Karpas-422 (cell line): Measurements from ENCODE around the gene ADAD2. TPM values are rescaled to one million over a fixed set of nuclear protein-coding genes. Genes with fewer than 3 reads are reported as not detected.
A peak's percentile ranks its signal among the peaks of the same experiment; 100 is the strongest.
"Not testable (repeated sequence)": the region's sequence is repeated elsewhere in the genome, so short reads cannot be mapped to it uniquely, and the experiment has no call there.

ENCODE experiments used
- DNase-seq: peaks from one replicate; pipeline ENCODE4 v3.0.0-alpha.2; 2015
- H2AFZ ChIP-seq: fragments of 200-600 bp; sonication (generic); 2 replicates; pipeline ENCODE4 v1.6.1; 2014; ENCODE audit warnings: antibody characterized with exemption, low read length, mixed read lengths
- H3K27ac ChIP-seq: fragments of 200-600 bp; sonication (generic); 2 replicates; pipeline ENCODE4 v1.5.1; 2014; ENCODE audit warnings: mild to moderate bottlenecking, low read length, moderate library complexity
- H3K27me3 ChIP-seq: fragments of 200-600 bp; sonication (generic); 2 replicates; pipeline ENCODE4 v1.6.1; 2014; ENCODE audit warnings: low read length, mixed read lengths
- H3K36me3 ChIP-seq: fragments of 200-600 bp; sonication (generic); 2 replicates; pipeline ENCODE4 v1.6.1; 2014; ENCODE audit warnings: low read length, mixed read lengths; ENCODE audit not compliant: insufficient read depth
- H3K4me1 ChIP-seq: fragments of 200-600 bp; sonication (generic); 2 replicates; pipeline ENCODE4 v1.6.1; 2014; ENCODE audit warnings: mild to moderate bottlenecking, low read length, mixed read lengths
- H3K4me2 ChIP-seq: fragments of 200-600 bp; sonication (generic); 2 replicates; pipeline ENCODE4 v1.6.1; 2014; ENCODE audit warnings: low read length, low read depth, mild to moderate bottlenecking; ENCODE audit not compliant: poor library complexity, severe bottlenecking
- H3K4me3 ChIP-seq: fragments of 200-600 bp; sonication (generic); 2 replicates; pipeline ENCODE4 v1.5.1; 2014; ENCODE audit warnings: mild to moderate bottlenecking, antibody characterized with exemption, low read length, mixed read lengths
- H3K79me2 ChIP-seq: fragments of 200-600 bp; sonication (generic); 2 replicates; pipeline ENCODE4 v1.6.1; 2014; ENCODE audit warnings: mild to moderate bottlenecking, low read length, mixed read lengths
- H3K9ac ChIP-seq: fragments of 200-600 bp; sonication (generic); 2 replicates; pipeline ENCODE4 v1.6.0; 2014; ENCODE audit warnings: low read length
- H3K9me2 ChIP-seq: fragments of 200-600 bp; sonication (generic), shearing (Covaris generic); replicated peaks from 2 replicates; pipeline ENCODE4 v1.6.0; 2014; ENCODE audit warnings: mild to moderate bottlenecking, low read length, moderate library complexity; ENCODE audit not compliant: insufficient read depth
- H3K9me3 ChIP-seq: fragments of 300-700, 200-600 bp; sonication (generic); 2 replicates; pipeline ENCODE4 v1.6.1; 2014; ENCODE audit warnings: low read length, mixed read lengths
- H4K20me1 ChIP-seq: fragments of 200-600 bp; sonication (generic); 2 replicates; pipeline ENCODE4 v1.6.1; 2014; ENCODE audit warnings: mild to moderate bottlenecking, antibody characterized with exemption, low read length, low read depth; ENCODE audit not compliant: insufficient read depth
- total RNA-seq: library from RNA; depleted of rRNA; stranded (reverse); fragments of >200 nt; shearing (Covaris generic); gene quantifications from 2 replicates; pipeline ENCODE4 v1.2.3, GENCODE V29; 2014; ENCODE audit warnings: low replicate concordance

ADAD2 gene
- total RNA-seq, 1 experiment from 2014 or later: not detected

DNA sequence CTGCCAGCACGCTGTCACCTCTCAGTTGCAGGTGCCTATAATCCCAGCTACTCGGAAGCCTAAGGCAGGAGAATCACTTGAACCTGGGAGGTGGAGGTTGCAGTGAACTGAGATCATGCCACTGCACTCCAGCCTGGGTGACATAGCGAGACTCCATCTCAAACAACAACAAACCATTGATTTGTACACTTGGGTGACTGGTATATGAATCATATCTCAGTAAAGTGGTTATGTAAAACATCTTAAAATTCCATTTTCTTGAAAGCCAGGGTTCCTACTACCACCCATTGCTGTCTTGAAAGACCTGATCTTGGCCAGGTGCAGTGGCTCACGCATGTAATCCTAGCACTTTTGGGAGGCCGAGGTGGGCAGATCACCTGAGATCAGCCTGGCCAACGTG lies 14.2 kb downstream of the ADAD2 start:
- not testable (repeated sequence) for H3K27ac ChIP-seq, H4K20me1 ChIP-seq, H3K4me1 ChIP-seq, H3K27me3 ChIP-seq, H3K9me2 ChIP-seq, H3K79me2 ChIP-seq, H3K9me3 ChIP-seq, H3K36me3 ChIP-seq, DNase-seq, H2AFZ ChIP-seq, H3K4me3 ChIP-seq, H3K4me2 ChIP-seq, H3K9ac ChIP-seq

DNA sequence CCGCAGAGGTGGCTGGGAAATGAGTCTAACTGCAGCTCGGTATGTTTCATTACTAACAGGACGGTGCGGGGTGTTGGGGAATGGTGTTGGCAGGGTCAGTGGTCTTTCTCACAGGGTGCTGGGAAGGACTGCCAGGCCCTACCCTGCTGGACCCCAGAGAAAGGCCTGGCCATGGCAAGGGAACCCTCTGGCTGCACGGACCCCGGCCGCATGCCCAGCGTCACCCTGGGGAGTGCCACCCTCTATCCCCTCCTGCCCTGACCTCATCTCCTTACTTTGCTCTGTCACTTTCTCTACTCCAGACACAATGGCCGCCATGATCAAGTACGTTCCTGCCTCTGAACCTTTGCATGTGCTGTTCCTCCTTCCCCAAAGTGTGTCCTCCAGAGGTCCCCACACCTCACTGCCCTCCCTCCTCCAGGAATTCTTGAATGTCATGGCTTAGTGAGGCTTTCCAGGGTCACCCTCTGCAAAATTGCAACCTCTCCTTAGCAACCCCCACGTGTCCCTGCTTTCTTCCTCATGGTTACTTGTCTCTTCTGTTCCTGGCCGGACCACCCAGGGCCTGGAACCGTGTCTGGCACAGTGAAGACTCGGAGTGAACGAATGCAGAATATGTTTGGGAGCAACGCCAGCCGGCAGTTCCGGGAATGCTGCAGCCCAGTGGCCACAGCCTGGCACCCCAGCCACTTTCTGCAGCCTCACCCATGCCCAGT lies 15.2 kb downstream of the ADAD2 start:
- no peaks in the 10 kb centered on the region for H3K27me3 ChIP-seq
- no peaks in the 10 kb centered on the region for H3K79me2 ChIP-seq
- H3K27ac ChIP-seq: no peak overlapping the region
- H3K36me3 ChIP-seq: no peaks in the 10 kb centered on the region
- no peak for DNase-seq
- no peaks in the 10 kb centered on the region for H3K9me2 ChIP-seq
- H3K9me3 ChIP-seq: no peaks in the 10 kb centered on the region
- no peak overlapping the region for H3K4me2 ChIP-seq
- no peak overlapping the region for H3K4me3 ChIP-seq
- no peaks in the 10 kb centered on the region for H4K20me1 ChIP-seq
- no peak overlapping the region for H3K9ac ChIP-seq
- H2AFZ ChIP-seq: no peak overlapping the region
- no peaks in the 10 kb centered on the region for H3K4me1 ChIP-seq

DNA sequence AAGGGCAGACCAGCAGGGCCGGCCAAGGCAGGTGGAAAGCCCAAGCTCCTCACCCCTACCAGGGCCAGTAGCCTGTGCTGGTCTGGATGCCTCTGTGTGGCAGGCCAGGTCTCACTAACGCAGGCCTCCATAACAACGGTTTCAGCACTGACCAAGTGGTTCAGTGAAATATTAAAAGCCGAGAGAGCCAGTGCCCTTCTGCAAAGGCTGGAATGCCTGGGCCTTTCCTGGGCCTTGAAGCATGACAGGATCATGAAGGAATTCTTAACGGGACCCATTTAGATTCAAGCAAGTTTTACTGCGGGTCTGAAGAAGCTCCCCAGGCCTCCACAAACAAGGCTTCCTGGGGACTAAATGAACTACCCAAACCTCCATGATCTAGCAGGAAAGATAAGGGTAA lies 16.3 kb downstream of the ADAD2 start:
- no peak for DNase-seq
- Histone ChIP-seq H3K4me1 (no peaks in the 10 kb centered on the region), H3K4me3 (no peak overlapping the region), H3K9me2 (no peaks in the 10 kb centered on the region), H3K79me2 (no peaks in the 10 kb centered on the region), H4K20me1 (no peaks in the 10 kb centered on the region), H3K9me3 (no peaks in the 10 kb centered on the region), H3K36me3 (no peaks in the 10 kb centered on the region), H3K9ac (no peak overlapping the region), H3K27ac (no peak overlapping the region), H3K4me2 (no peak overlapping the region), H3K27me3 (no peaks in the 10 kb centered on the region), H2AFZ (no peak overlapping the region)

DNA sequence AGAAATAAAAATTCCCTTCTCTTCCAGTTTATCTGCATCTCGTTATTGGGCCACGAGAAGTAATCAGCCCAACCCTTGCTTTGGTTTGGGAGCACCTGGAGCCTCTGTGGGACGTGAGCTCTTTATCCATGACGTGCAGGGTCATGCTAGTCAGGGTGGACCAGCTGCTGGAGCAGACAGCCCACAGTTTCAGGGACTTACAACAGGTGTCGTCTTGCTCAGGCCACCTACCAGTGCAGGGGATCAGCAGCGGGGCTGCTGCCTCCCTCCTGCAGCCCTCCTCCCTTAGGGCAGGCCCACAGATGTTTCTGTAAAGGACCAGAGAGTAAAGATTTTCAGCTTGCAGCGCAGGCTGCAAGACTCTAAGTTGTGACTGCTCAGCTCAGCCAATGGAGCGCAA lies 16.9 kb downstream of the ADAD2 start:
- DNase-seq: no peak
- Histone ChIP-seq H3K9me2 (no peaks in the 10 kb centered on the region), H3K27me3 (no peaks in the 10 kb centered on the region), H3K4me3 (no peak overlapping the region), H3K9me3 (no peaks in the 10 kb centered on the region), H3K27ac (no peak overlapping the region), H4K20me1 (no peaks in the 10 kb centered on the region), H3K79me2 (no peaks in the 10 kb centered on the region), H3K9ac (no peak overlapping the region), H2AFZ (no peak overlapping the region), H3K4me2 (no peak overlapping the region), H3K4me1 (no peaks in the 10 kb centered on the region), H3K36me3 (no peaks in the 10 kb centered on the region)

DNA sequence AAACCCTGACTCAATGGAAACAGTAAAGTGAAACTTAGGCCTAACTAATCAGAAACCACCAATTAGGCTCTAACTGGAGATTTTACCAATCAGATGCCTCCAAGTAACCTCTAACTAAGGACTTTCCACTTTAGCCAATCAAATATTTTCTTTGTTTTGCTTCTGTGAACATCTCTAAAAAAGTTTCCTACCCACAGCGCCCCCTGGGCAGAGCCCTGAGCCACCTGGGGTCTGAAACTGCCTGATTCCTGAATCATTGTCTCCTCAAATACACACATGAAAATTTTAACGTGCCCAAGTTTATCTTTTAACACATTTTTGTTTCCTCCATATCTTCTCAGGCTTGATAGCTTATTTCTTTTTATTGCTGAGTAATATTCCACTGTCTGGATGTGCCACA lies 19.0 kb downstream of the ADAD2 start:
- H3K36me3 ChIP-seq: no peaks in the 10 kb centered on the region
- H3K9me2 ChIP-seq: no peaks in the 10 kb centered on the region
- no peaks in the 10 kb centered on the region for H3K4me1 ChIP-seq
- H3K27me3 ChIP-seq: no peaks in the 10 kb centered on the region
- no peak overlapping the region for H3K27ac ChIP-seq
- no peaks in the 10 kb centered on the region for H4K20me1 ChIP-seq
- no peak overlapping the region for H2AFZ ChIP-seq
- H3K9ac ChIP-seq: no peak overlapping the region
- H3K4me2 ChIP-seq: no peak overlapping the region
- H3K4me3 ChIP-seq: no peak overlapping the region
- H3K79me2 ChIP-seq: no peaks in the 10 kb centered on the region
- no peaks in the 10 kb centered on the region for H3K9me3 ChIP-seq
- DNase-seq: peak; percentile 74

DNA sequence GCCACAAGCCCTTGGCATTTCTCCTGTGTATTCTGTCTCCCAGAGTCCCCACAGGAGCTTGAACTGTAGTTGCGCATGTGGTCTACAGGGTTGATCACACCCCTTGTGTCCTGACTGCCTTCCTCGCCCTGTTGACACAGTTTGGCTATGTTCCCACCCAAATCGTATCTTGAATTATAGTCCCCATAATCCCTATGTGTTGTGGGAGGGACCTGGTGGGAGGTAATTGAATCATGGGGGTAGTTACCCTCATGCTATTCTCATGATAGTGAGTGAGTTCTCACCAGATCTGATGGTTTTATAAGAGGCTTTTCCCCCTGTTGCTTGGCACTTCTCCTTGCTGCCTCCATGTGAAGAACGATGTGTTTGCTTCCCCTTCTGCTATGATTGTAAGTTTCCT lies 21.2 kb downstream of the ADAD2 start:
- Histone ChIP-seq H3K4me2 (no peak overlapping the region), H2AFZ (no peak overlapping the region), H3K4me1 (no peaks in the 10 kb centered on the region), H4K20me1 (no peaks in the 10 kb centered on the region), H3K27ac (no peak overlapping the region), H3K9me3 (no peaks in the 10 kb centered on the region), H3K4me3 (no peak overlapping the region), H3K9me2 (no peaks in the 10 kb centered on the region), H3K9ac (no peak overlapping the region), H3K79me2 (no peaks in the 10 kb centered on the region), H3K27me3 (no peaks in the 10 kb centered on the region), H3K36me3 (no peaks in the 10 kb centered on the region)
- no peak for DNase-seq

DNA sequence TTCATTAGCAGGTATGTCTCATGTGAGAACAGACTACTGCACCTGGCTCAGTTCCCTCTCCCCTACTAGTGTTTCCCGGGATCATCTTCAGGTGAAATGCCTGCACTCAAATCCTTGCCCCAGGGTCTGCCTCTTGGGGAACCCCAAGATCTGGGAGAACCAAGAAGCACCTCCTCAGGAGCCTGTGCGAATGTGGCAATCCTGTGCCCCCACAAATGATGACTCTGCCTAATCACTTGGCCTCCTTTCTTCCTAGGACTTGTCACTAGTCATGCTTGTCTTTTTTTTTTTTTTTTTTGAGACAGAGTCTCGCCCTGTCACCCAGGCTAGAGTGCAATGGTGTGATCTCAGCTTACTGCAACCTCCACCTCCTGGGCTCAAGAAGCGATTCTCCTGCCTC lies 21.7 kb downstream of the ADAD2 start:
- no peak for DNase-seq
- no peaks in the 10 kb centered on the region for H3K36me3 ChIP-seq
- no peak overlapping the region for H3K27ac ChIP-seq

DNA sequence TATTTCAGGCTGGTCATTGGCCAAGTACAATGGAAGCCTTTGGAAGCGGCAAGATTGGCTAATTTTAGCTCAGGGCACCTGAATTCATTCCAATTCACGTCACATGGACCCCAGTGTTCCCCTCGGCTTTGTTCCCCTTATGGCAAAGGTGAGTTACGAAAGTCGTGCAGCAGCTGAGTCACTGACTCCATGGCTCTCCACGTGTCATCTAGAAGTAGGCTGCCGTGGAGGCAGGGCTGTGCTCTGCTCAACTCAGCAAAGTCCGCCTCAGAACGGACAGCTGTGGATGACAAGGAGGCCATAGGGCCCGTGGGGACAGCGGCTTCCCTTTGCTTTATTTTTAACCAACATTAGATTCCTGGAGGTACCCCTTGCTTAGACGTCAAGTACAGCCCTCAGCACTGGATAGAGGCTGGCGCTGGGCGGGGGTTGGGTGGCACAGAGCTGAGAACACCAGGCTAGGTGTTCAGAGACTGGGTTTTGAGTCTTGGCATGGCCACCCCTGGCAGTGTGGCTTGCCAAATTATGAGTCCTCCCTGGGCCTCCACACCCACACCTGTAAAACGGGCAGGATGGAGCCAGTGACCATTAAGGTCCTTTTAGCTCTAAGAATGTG lies 23.6 kb downstream of the ADAD2 start:
- Histone ChIP-seq H3K9ac (no peak overlapping the region), H3K36me3 (no peaks in the 10 kb centered on the region), H3K79me2 (no peaks in the 10 kb centered on the region), H3K9me2 (no peaks in the 10 kb centered on the region), H3K9me3 (no peaks in the 10 kb centered on the region), H2AFZ (no peak overlapping the region), H3K4me3 (no peak overlapping the region), H3K4me1 (no peaks in the 10 kb centered on the region), H3K27me3 (no peaks in the 10 kb centered on the region), H3K27ac (no peak overlapping the region), H3K4me2 (no peak overlapping the region), H4K20me1 (no peaks in the 10 kb centered on the region)
- no peak for DNase-seq

More for the DNA sequence above, 21.7 kb downstream of the ADAD2 start:
- H3K4me3 ChIP-seq: no peak overlapping the region
- no peak overlapping the region for H3K4me2 ChIP-seq
- no peaks in the 10 kb centered on the region for H3K4me1 ChIP-seq
- H3K9ac ChIP-seq: no peak overlapping the region
- H3K9me3 ChIP-seq: no peaks in the 10 kb centered on the region
- H3K79me2 ChIP-seq: no peaks in the 10 kb centered on the region
- no peaks in the 10 kb centered on the region for H3K9me2 ChIP-seq
- no peaks in the 10 kb centered on the region for H3K27me3 ChIP-seq
- no peak overlapping the region for H2AFZ ChIP-seq
- H4K20me1 ChIP-seq: no peaks in the 10 kb centered on the region
